Immature natural killer cell (primary cell): ENCODE measurements around the gene CACNA1B. TPM values are rescaled to one million over a fixed set of nuclear protein-coding genes. Genes with fewer than 3 reads are reported as not detected.
"Not testable (repeated sequence)": the region's sequence is repeated elsewhere in the genome, so short reads cannot be mapped to it uniquely, and the experiment has no call there.

Source experiments
- DNase-seq, 3 donors: peaks; one replicate each; pipeline ENCODE4 v3.0.0; 2022; ENCODE audit warnings: mixed read lengths in 1 of 3
- H3K27ac Mint-ChIP-seq, 6 donors: one replicate each; pipeline ENCODE4 v1.8.0; 2020; ENCODE audit warnings: mixed read lengths in 6 of 6, mild to moderate bottlenecking in 5 of 6, inconsistent platforms in 4 of 6, moderate library complexity in 3 of 6
- H3K27me3 Mint-ChIP-seq, 3 donors: one replicate each; pipeline ENCODE4 v1.8.0; 2020 to 2021; ENCODE audit warnings: low read depth in 3 of 3, mild to moderate bottlenecking in 3 of 3, mixed read lengths in 3 of 3, moderate library complexity in 3 of 3, inconsistent platforms in 1 of 3
- H3K36me3 Mint-ChIP-seq, 3 donors: one replicate each; pipeline ENCODE4 v1.8.0; 2020; ENCODE audit warnings: mixed read lengths in 3 of 3, inconsistent platforms in 2 of 3, mild to moderate bottlenecking in 2 of 3
- H3K4me1 Mint-ChIP-seq, 2 donors: one replicate each; pipeline ENCODE4 v1.8.0; 2020; ENCODE audit warnings: inconsistent platforms in 2 of 2, mild to moderate bottlenecking in 2 of 2, mixed read lengths in 2 of 2, moderate library complexity in 1 of 2
- H3K4me3 Mint-ChIP-seq, 5 donors: one replicate each; pipeline ENCODE4 v1.8.0; 2020; ENCODE audit warnings: mild to moderate bottlenecking in 5 of 5, mixed read lengths in 5 of 5, inconsistent platforms in 3 of 5, moderate library complexity in 3 of 5
- H3K9me3 Mint-ChIP-seq, 6 donors: one replicate each; pipeline ENCODE4 v1.8.0; 2020; ENCODE audit warnings: mild to moderate bottlenecking in 6 of 6, mixed read lengths in 6 of 6, inconsistent platforms in 4 of 6, moderate library complexity in 3 of 6
- polyA plus RNA-seq, 3 donors: library from polyadenylated mRNA; unstranded; fragments of 300-500 nt; fragmentation: Illumina TruSeq; gene quantifications; one replicate each; pipeline ENCODE4 v1.2.3, GENCODE V29; 2021

CACNA1B gene
- polyA plus RNA-seq, 3 donors from 2014 or later = not detected

DNA sequence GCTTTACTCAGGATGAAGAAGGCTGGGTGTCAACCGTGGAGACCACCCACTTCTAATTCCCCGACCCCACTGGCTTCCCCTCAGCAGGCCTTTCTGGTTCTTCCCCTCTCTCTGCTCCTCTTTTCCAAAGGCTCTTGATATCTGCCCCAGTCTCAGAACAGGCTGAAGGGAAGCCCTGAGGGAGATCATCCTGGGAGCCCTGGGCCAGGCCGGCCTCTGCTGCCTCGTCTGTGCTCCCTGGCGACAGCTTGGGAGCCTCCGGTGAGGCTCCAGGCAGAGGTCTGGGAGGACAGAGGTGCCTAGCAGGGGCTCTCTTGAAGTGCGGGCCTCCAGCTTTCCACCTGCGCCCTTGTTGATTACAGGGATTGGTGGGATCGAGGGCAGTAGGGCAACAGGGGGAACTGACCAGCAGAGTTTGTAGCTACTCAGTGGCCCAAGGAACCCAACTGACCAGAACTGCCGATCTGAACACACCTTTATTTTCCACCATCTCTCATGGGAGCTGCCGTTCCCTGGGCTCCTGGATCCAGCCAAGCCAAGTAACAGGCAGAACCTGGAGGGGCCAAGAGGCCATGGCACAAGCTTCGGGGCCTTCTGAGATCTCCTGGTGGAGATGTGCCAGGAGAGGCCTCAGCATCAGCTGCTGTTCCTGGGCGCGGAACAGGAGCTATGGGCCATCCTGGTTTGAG is 198.5 kb downstream of the CACNA1B start:
- Mint-ChIP-seq H3K4me1 (no peaks in the 10 kb centered on the region), H3K36me3 (no peaks in the 10 kb centered on the region), H3K27ac (no peak overlapping the region), H3K9me3 (peaks cover 0 to 2% (median 0%) of the 10 kb centered on the region in 6 donors), H3K27me3 (peaks cover 2 to 9% (median 5%) of the 10 kb centered on the region in 3 donors), H3K4me3 (no peak overlapping the region)
- no peak for DNase-seq

DNA sequence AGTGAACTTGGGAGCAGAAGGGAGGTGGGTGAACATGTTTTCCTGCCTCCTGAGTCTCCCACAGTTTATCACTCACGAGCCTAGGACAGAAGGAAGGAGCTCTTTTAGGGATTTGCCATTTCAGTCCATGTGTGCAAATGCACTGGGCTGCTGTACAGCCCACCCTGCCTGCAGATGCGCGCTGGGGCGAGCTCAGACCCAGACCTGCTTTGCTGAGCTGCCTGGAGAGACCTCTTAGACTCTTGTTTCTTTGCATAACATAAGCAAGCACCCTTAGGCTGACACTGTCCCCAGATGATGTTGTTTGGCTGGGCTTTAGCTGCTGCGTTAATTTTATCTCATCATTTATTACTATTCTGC is 199.0 kb downstream of the CACNA1B start:
- Mint-ChIP-seq H3K4me3 (no peak overlapping the region), H3K27ac (no peak overlapping the region), H3K27me3 (peaks cover 2 to 9% (median 9%) of the 10 kb centered on the region in 3 donors), H3K4me1 (no peaks in the 10 kb centered on the region), H3K36me3 (no peaks in the 10 kb centered on the region), H3K9me3 (peaks cover 0 to 2% (median 0%) of the 10 kb centered on the region in 6 donors)
- DNase-seq = no peak

DNA sequence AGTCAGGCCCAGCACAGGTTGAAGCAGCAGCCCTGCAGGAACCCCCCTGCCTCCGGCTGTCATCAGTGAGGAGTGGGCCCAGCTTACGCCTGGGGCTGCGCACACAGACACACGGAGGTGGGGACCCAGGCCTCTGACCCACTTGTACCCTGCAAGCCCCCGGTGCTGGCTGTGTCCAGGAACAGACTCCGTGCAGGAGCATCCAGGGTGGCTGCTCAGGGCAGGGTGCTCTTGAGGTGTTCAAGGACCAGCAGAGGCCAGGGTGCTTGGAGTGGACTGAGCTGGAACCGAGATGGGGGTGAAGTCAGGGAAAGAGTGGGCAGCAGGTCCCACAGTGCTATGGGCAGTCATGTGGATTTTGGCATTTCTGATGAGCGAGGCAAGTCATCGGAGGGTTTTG is 199.5 kb downstream of the CACNA1B start:
- Mint-ChIP-seq H3K27me3 (peaks cover 2 to 9% (median 9%) of the 10 kb centered on the region in 3 donors), H3K36me3 (no peaks in the 10 kb centered on the region), H3K4me3 (no peak overlapping the region), H3K27ac (no peak overlapping the region), H3K9me3 (peaks cover 0 to 2% (median 0%) of the 10 kb centered on the region in 6 donors), H3K4me1 (no peaks in the 10 kb centered on the region)
- no peak for DNase-seq

DNA sequence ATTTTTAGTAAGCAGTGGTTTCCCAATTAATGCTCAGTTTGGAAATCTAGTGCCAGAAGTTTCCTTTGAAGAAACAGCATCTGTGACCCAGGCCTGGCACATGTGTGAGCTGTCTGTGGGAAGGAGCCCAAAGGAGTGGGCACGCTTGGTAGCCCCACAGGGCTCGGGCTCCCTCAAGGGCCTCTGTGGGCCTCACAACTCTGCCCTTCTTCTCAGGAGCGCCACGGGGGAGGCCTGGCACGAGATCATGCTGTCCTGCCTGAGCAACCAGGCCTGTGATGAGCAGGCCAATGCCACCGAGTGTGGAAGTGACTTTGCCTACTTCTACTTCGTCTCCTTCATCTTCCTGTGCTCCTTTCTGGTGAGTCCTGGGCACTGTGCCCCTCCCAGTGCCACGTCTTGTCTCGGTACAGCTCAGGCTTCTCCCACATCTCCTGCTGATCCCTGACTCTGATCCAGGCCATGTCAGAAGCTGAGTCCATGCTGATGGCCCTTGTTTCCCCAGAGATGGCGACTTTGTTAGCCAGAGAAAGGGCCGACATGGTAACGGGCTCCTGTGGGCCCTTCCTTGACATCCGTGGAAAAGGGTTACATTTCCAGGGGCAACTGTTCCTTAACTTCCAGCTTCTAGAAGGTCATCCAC is 200.4 kb downstream of the CACNA1B start:
- no peak overlapping the region for H3K4me3 Mint-ChIP-seq
- H3K36me3 Mint-ChIP-seq = no peaks in the 10 kb centered on the region
- no peaks in the 10 kb centered on the region for H3K4me1 Mint-ChIP-seq
- no peak overlapping the region for H3K27ac Mint-ChIP-seq
- DNase-seq = no peak
- H3K27me3 Mint-ChIP-seq = peaks cover 2 to 12% (median 9%) of the 10 kb centered on the region in 3 donors
- H3K9me3 Mint-ChIP-seq = peaks cover 0 to 4% (median 0%) of the 10 kb centered on the region in 6 donors

DNA sequence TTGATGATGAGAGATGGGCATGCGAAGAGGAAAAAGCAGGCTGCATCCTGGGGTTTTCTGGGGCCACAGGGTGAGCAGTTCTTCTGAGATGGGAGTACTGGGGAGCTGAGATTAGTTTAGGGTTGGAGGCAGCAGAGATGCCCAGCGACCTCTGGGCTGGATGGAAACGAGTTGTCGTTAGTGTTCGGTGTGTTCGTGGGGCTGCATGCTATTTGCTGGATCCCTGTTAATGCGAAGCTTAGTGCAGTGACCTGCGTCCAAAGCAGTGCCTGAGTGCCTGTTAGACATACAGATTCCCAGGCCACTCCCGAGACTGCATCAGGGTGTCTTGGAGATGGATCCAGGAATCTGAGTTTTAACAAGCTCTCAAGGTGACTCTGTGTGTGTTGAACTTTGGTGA is 201.3 kb downstream of the CACNA1B start:
- no peak for DNase-seq
- peaks cover 0 to 4% (median 0%) of the 10 kb centered on the region in 6 donors for H3K9me3 Mint-ChIP-seq
- no peaks in the 10 kb centered on the region for H3K36me3 Mint-ChIP-seq
- no peak overlapping the region for H3K27ac Mint-ChIP-seq
- no peak overlapping the region for H3K4me3 Mint-ChIP-seq
- peaks cover 0 to 10% (median 6%) of the 10 kb centered on the region in 3 donors for H3K27me3 Mint-ChIP-seq
- H3K4me1 Mint-ChIP-seq = no peaks in the 10 kb centered on the region

DNA sequence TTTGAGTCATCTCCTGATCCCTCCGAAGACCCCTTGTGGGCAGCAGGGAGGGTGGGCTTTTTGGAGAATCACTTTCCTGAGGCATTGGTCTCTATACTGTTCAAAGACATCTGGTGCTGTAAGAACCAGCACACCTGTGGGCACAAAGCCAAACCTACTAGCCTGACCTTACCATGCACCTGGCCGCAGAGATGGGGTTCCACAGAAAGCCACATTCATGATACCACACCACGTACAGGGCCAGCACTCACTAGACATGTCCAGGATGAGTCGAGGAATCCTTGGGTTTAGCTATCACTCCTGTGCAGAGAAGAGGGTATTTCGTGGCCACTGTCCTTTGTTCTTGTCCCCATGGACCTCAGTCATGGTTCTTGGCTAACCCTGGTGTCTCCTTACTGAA is 203.4 kb downstream of the CACNA1B start:
- H3K9me3 Mint-ChIP-seq = peaks cover 11 to 17% (median 13%) of the 10 kb centered on the region in 6 donors
- peaks cover 3 to 10% (median 8%) of the 10 kb centered on the region in 3 donors for H3K36me3 Mint-ChIP-seq

DNA sequence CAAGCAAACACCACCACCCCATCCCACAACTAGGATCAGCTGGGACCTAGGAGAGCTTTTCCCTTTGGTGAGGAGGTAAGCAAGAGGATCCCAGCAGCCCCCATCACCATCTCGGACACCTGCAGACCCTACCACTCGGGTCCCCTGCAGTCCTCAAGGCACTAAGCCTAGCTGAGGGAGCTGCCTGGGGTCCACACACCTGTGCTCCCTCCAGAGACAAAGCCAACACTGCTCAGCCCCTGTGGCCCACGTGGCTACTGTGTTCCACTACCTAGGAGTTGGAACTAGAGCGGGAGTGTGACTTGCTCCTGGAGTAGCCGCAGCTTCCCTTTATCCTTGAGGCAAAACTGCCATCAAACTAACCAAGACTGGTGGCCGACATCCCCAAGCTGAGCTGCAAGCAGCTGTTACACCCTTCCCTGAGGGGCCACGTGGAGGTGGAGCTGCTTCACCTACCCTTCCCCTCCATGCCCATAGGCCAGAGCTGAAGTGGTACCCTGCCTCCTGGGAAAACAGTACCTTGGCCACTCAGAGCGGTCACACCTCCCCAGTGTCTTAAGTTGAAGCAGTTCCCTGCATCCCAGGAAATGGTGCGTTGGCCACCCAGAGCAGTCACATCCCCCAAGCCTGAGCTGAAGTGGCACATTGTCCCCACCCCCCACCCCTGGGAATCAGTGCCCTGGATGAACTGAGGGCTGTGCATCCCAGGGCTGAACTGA is 205.5 kb downstream of the CACNA1B start:
- Mint-ChIP-seq H3K4me3 (no peak overlapping the region), H3K4me1 (no peaks in the 10 kb centered on the region), H3K36me3 (peaks cover 3 to 10% (median 8%) of the 10 kb centered on the region in 3 donors), H3K9me3 (peaks cover 11 to 24% (median 15%) of the 10 kb centered on the region in 6 donors), H3K27me3 (peaks cover 0 to 13% (median 3%) of the 10 kb centered on the region in 3 donors), H3K27ac (no peak overlapping the region)
- DNase-seq = no peak

More for the DNA sequence above, 203.4 kb downstream of the CACNA1B start:
- H3K27me3 Mint-ChIP-seq = peaks cover 0 to 13% (median 7%) of the 10 kb centered on the region in 3 donors
- H3K27ac Mint-ChIP-seq = no peak overlapping the region
- H3K4me1 Mint-ChIP-seq = no peaks in the 10 kb centered on the region
- no peak for DNase-seq
- H3K4me3 Mint-ChIP-seq = no peak overlapping the region

DNA sequence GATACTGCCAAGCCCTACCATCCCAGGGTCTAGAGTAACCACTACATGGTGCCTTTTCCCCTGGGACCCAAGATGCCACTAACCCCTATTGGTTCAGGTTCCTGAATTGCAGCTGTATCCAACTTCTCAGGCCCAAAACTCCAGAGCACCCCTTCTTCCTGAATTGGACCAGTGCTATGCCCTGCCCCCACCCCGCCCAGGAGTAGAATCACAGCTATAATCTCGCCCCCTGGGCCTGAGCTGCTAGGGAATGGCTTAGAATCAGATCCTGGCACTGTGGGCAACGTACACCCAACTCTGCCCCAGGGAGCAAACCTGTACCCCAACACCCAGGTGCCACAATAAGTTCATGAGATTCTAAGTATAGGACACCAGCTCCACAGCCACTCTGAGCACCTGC is 206.3 kb downstream of the CACNA1B start:
- H3K4me3 Mint-ChIP-seq = no peak overlapping the region
- H3K36me3 Mint-ChIP-seq = peaks cover 3 to 10% (median 8%) of the 10 kb centered on the region in 3 donors
- no peak for DNase-seq
- peaks cover 0 to 15% (median 3%) of the 10 kb centered on the region in 3 donors for H3K27me3 Mint-ChIP-seq
- H3K4me1 Mint-ChIP-seq = no peaks in the 10 kb centered on the region
- no peak overlapping the region for H3K27ac Mint-ChIP-seq
- peaks cover 11 to 24% (median 15%) of the 10 kb centered on the region in 6 donors for H3K9me3 Mint-ChIP-seq

DNA sequence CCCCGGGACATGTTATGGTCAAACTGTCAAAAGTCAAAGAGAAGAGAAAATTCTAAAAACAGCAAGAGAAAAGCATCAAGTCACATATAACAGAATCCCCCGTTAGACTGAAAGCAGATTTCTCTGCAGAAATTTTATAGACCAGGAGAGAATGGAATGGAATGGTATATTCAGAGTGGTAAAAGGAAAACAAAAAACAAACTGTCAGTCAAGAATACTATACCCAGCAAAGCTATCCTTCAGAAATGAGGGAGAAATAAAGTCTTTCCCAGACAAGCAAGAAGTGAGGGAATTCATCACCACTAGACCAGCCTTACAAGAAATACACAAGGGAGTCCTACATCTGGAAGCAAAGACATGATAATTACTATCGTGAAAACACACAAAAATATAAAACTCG is 208.0 kb downstream of the CACNA1B start:
- Mint-ChIP-seq H3K36me3 (peaks cover 3 to 10% (median 8%) of the 10 kb centered on the region in 3 donors), H3K27ac (no peak overlapping the region), H3K4me3 (no peak overlapping the region), H3K9me3 (peaks cover 11 to 24% (median 15%) of the 10 kb centered on the region in 6 donors), H3K27me3 (peaks cover 0 to 13% (median 8%) of the 10 kb centered on the region in 3 donors), H3K4me1 (no peaks in the 10 kb centered on the region)
- no peak for DNase-seq

DNA sequence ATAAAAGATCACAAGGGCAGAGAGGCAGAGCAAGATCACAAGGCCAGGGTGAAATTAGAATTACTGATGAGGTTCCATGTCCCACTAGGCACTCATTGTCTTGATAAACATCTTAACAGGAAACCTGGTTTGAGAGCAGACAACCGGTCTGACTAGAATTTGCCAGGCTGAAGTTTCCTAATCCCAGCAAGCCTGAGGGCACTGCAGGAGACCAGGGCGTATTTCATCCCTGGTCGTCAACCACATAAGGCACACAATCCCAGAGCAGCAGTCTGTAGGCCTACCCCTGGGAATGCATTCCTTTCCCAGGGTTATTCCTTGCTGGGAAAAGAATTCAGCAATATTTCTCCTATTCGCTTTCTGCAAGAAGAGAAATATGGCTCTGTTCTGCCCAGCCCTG is 214.5 kb downstream of the CACNA1B start:
- not testable (repeated sequence) for DNase-seq, H3K36me3 Mint-ChIP-seq, H3K4me1 Mint-ChIP-seq, H3K27ac Mint-ChIP-seq, H3K4me3 Mint-ChIP-seq, H3K9me3 Mint-ChIP-seq
- peaks cover 3 to 11% (median 6%) of the 10 kb centered on the region in 3 donors for H3K27me3 Mint-ChIP-seq

DNA sequence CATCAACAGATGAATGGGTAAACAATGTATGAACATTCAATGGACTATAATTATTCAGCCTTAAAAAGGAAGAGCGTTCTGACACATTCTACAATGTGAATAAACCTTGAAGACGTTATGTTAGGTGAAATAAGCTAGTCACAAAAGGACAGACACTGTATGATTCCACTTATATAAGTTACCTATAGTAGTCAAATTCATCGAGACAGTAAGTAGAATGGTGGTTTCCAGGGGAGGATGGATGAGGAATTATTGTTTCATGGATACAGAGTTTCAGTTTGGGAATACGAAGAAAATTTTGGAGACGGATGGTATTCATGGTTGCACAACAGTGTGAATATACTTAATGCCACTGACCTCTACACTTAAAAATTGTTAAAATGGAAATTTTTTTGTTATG is 216.4 kb downstream of the CACNA1B start:
- Mint-ChIP-seq H3K4me1 (no peaks in the 10 kb centered on the region), H3K9me3 (peaks cover 0 to 2% (median 0%) of the 10 kb centered on the region in 6 donors), H3K4me3 (no peak overlapping the region), H3K27ac (no peak overlapping the region), H3K27me3 (peaks cover 1 to 11% (median 6%) of the 10 kb centered on the region in 3 donors), H3K36me3 (no peaks in the 10 kb centered on the region)
- no peak for DNase-seq

DNA sequence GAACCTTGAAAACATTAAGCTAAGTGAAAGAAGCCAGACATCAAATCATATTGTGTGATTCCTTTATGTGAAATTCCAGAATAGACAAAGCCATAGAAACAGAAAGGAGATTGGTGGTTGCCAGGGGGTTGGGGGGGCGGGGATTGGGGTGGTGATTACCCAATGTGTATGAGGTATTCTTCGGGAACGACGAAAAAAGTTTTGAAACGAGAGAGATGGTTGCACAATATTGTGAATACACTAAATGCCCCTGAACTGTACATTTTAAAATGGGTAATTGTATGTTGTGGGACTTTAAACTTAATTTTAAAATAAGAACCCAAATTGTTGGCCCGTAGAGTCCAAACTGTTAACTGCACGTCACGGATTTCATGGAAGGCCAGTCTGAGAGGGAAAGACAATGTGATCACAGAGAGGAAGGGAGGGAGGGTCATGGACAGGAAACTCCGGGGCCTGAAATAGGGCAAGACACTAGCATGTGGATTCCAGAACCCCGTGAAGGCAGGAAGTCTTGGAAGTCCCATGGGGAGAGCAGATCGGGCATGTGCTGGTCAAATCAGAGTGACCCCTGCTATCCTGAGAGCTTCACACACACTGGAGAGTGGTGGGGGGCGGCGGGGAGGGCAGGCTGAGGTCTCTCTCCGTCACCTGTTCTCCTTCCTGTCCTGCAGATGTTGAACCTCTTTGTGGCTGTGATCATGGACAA is 218.4 kb downstream of the CACNA1B start:
- no peak for DNase-seq
- Mint-ChIP-seq H3K36me3 (no peaks in the 10 kb centered on the region), H3K27ac (no peak overlapping the region), H3K9me3 (no peaks in the 10 kb centered on the region), H3K4me1 (no peaks in the 10 kb centered on the region), H3K4me3 (no peak overlapping the region), H3K27me3 (peaks cover 1 to 8% (median 7%) of the 10 kb centered on the region in 3 donors)

DNA sequence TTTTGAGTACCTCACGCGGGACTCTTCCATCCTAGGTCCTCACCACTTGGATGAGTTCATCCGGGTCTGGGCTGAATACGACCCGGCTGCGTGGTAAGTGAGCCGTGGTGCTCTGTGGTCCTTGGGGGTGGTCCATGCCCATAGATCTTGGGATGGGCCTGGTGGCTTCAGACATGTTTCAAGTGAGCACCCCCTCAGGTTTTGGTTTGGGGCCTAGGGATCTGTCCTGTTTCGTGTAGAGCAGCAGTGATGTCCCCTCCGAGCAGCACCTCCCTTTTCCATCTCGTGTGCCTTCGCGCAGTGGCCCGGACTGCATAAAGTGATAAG is 218.9 kb downstream of the CACNA1B start:
- Mint-ChIP-seq H3K27ac (no peak overlapping the region), H3K36me3 (no peaks in the 10 kb centered on the region), H3K4me1 (no peaks in the 10 kb centered on the region), H3K4me3 (no peak overlapping the region), H3K27me3 (peaks cover 1 to 7% (median 6%) of the 10 kb centered on the region in 3 donors), H3K9me3 (no peaks in the 10 kb centered on the region)
- no peak for DNase-seq
